Brain microvascular endothelial cell (primary cell): ENCODE data around the gene PCLO.

Experiments
- DNase-seq: peaks from one replicate; pipeline ENCODE4 v3.0.0-alpha.2; 2020
- H3K27ac ChIP-seq: fragments of 250-450 bp; sonication (Bioruptor Pico); 2 replicates; pipeline ENCODE4 v1.5.1; 2020; ENCODE audit warnings: mild to moderate bottlenecking, moderate library complexity
- H3K27me3 ChIP-seq: fragments of 250-450 bp; sonication (Bioruptor Pico); replicated peaks from 2 replicates; pipeline ENCODE4 v1.5.1; 2020; ENCODE audit warnings: mild to moderate bottlenecking
- H3K36me3 ChIP-seq: fragments of 250-450 bp; sonication (Bioruptor Pico); replicated peaks from 2 replicates; pipeline ENCODE4 v1.5.1; 2020; ENCODE audit warnings: mild to moderate bottlenecking
- H3K4me3 ChIP-seq: 2 replicates; pipeline ENCODE4 v1.5.1; 2011; ENCODE audit warnings: low read depth, mild to moderate bottlenecking, control low read depth, low read length, moderate library complexity
- in situ Hi-C: cut with HindIII; loops from 2 replicates; pipeline ENCODE4 v1.10.0; 2017; ENCODE audit warnings: low sequenced_read_pairs, low pct_ligation_motif_present
- TF ChIP-seq, protein P1 (sequence below): IDR thresholded peaks from 2 replicates; pipeline ENCODE4 v1.5.1; 2011; ENCODE audit warnings: low read depth, mild to moderate bottlenecking, moderate library complexity, low read length, control low read depth, inconsistent platforms; ENCODE audit errors: missing control alignments

PCLO gene

GRCh38 chr7:82953324-82954027, 209.2 kb downstream of the PCLO start:
- in situ Hi-C loops, result no loop called here
- H3K4me3 ChIP-seq, result no peak overlapping the region
- TF ChIP-seq, protein P1, sequence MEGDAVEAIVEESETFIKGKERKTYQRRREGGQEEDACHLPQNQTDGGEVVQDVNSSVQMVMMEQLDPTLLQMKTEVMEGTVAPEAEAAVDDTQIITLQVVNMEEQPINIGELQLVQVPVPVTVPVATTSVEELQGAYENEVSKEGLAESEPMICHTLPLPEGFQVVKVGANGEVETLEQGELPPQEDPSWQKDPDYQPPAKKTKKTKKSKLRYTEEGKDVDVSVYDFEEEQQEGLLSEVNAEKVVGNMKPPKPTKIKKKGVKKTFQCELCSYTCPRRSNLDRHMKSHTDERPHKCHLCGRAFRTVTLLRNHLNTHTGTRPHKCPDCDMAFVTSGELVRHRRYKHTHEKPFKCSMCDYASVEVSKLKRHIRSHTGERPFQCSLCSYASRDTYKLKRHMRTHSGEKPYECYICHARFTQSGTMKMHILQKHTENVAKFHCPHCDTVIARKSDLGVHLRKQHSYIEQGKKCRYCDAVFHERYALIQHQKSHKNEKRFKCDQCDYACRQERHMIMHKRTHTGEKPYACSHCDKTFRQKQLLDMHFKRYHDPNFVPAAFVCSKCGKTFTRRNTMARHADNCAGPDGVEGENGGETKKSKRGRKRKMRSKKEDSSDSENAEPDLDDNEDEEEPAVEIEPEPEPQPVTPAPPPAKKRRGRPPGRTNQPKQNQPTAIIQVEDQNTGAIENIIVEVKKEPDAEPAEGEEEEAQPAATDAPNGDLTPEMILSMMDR, result no peak
- H3K27me3 ChIP-seq, result no peaks in the 10 kb centered on the region
- H3K36me3 ChIP-seq, result no peaks in the 10 kb centered on the region
- no peak for DNase-seq
- no peak overlapping the region for H3K27ac ChIP-seq

DNA sequence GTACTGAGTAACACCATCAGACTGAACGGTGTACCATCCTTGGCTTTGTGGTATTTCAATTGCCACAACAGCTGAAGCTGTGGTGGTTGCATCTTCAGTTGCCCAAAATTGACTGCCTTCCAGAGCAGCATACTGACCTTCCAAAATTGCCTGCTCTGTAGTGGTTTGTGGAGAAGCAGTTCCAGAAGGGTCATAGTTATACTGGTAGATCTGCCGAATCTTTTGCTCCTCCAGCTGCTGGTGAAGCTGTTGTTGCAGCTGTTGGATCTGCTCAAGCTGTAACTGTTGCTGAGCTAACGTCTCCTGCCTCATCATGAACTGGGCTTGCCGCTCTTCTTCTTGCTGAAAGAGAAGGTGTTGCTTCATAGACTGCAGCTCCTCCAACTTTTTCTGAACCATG, 212.2 kb downstream of the PCLO start:
- Histone ChIP-seq H3K27ac (no peak overlapping the region), H3K36me3 (no peaks in the 10 kb centered on the region), H3K4me3 (no peak overlapping the region), H3K27me3 (no peaks in the 10 kb centered on the region)
- TF ChIP-seq, protein P1, result no peak
- DNase-seq, result no peak
- in situ Hi-C loops, result no loop called here

DNA sequence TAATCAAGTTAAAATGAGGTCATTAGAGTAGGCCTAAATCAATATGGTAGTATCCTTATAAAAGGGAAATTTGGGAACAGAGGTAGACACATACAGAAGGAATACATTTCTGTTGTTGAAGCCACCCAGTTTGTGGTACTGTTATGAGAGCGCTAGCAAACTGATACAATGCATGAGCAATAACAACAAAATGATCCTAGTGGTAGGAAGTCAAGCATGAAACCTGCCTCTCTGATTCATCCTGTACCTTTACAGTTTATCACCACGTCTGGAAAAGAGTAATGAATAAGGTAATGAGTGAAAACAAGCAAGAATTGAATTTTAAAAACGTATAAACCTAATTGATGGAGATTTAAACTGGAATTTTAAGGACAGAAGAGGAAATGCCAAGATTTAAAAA, 217.2 kb downstream of the PCLO start:
- H3K36me3 ChIP-seq, result no peaks in the 10 kb centered on the region
- in situ Hi-C loops, result no loop called here
- H3K4me3 ChIP-seq, result no peak overlapping the region
- no peak for DNase-seq
- no peaks in the 10 kb centered on the region for H3K27me3 ChIP-seq
- TF ChIP-seq, protein P1, result no peak
- no peak overlapping the region for H3K27ac ChIP-seq

GRCh38 chr7:82945056-82945455, 217.6 kb downstream of the PCLO start:
- TF ChIP-seq, protein P1, result no peak
- DNase-seq, result no peak
- no peaks in the 10 kb centered on the region for H3K27me3 ChIP-seq
- H3K36me3 ChIP-seq, result no peaks in the 10 kb centered on the region
- in situ Hi-C loops, result no loop called here
- H3K27ac ChIP-seq, result no peak overlapping the region
- no peak overlapping the region for H3K4me3 ChIP-seq

DNA sequence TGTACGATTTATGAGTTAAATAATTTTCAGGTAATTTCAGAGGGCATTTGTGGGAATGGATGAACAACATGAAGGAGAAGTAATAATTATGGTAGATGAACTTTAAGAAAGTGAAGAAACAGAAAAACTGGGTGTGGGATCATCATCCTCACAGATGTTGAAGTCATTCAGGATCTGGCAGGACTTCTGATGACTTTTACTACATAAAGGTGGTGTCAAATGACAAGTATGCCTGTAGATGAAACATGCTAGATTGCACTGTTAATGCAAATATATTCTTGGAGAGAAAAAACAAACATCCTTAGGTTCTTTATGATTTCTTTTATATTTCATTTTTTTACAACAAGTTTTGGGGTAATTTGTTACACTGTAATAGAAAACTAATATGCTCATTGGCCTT, 230.2 kb downstream of the PCLO start:
- DNase-seq, result no peak
- no peak overlapping the region for H3K27ac ChIP-seq
- TF ChIP-seq, protein P1, result no peak
- H3K4me3 ChIP-seq, result no peak overlapping the region
- in situ Hi-C loops, result no loop called here
- no peaks in the 10 kb centered on the region for H3K36me3 ChIP-seq
- H3K27me3 ChIP-seq, result no peaks in the 10 kb centered on the region

- TF ChIP-seq, protein P1, result no peak
- in situ Hi-C loops, result no loop called here
- no peak for DNase-seq
- no peaks in the 10 kb centered on the region for H3K36me3 ChIP-seq
- no peak overlapping the region for H3K27ac ChIP-seq
- no peak overlapping the region for H3K4me3 ChIP-seq
- no peaks in the 10 kb centered on the region for H3K27me3 ChIP-seq
Observed at GRCh38 chr7:82926477-82926876, 236.2 kb downstream of the PCLO start.
